GM10266 (cell line): ENCODE measurements around the gene DCC.

Source experiments
- DNase-seq: peaks from one replicate; pipeline ENCODE4 v3.0.0; 2012; ENCODE audit errors: extremely low spot score
- CTCF ChIP-seq: IDR thresholded peaks from 2 replicates; pipeline ENCODE4 v1.5.1; 2012; ENCODE audit warnings: mild to moderate bottlenecking, low read depth; ENCODE audit not compliant: control insufficient read depth, insufficient read depth; ENCODE audit errors: missing control alignments

The DCC gene

GRCh38 chr18:53422896-53423295 lies 1082.9 kb downstream of the DCC start:
- DNase-seq, result no peak
- TF ChIP-seq CTCF, result no peak

GRCh38 chr18:53426666-53427184 lies 1086.7 kb downstream of the DCC start:
- no peak for TF ChIP-seq CTCF
- no peak for DNase-seq

GRCh38 chr18:53441761-53442414 lies 1101.9 kb downstream of the DCC start:
- DNase-seq, result no peak
- TF ChIP-seq CTCF, result no peak

GRCh38 chr18:53442415-53442783 lies 1102.4 kb downstream of the DCC start:
- TF ChIP-seq CTCF, result no peak
- no peak for DNase-seq

- TF ChIP-seq CTCF, result no peak
- no peak for DNase-seq
These were observed 1103.3 kb downstream of the DCC start for GRCh38 chr18:53443336-53443735.

GRCh38 chr18:53443831-53444230 lies 1103.8 kb downstream of the DCC start:
- TF ChIP-seq CTCF, result no peak
- DNase-seq, result no peak

- no peak for DNase-seq
- TF ChIP-seq CTCF, result no peak
These were observed 1111.9 kb downstream of the DCC start for GRCh38 chr18:53451902-53452301.
